H9 (cell line): ENCODE data around the gene MND1. TPM values are rescaled to one million over a fixed set of nuclear protein-coding genes. Genes with fewer than 3 reads are reported as not detected.

Experiments used
- DNase-seq: peaks from one replicate; pipeline ENCODE4 v3.0.0-alpha.2; 2017
- H2AFZ ChIP-seq: one replicate; pipeline ENCODE4 v1.6.1; 2013; ENCODE audit warnings: mild to moderate bottlenecking, low read length, control low read depth, moderate library complexity
- H2AK5ac ChIP-seq: 2 replicates; pipeline ENCODE4 v1.6.1; 2013; ENCODE audit warnings: low read length, control low read depth, mixed read lengths; ENCODE audit not compliant: insufficient read length
- H2BK120ac ChIP-seq: one replicate; pipeline ENCODE4 v1.6.1; 2013; ENCODE audit warnings: low read depth, mild to moderate bottlenecking, low read length, control low read depth, inconsistent platforms; ENCODE audit not compliant: poor library complexity, severe bottlenecking
- H2BK12ac ChIP-seq: 2 replicates; pipeline ENCODE4 v1.6.1; 2013; ENCODE audit warnings: low read length, control low read depth, mixed read lengths, low read depth; ENCODE audit not compliant: insufficient read length
- H2BK15ac ChIP-seq: 2 replicates; pipeline ENCODE4 v1.6.1; 2013; ENCODE audit warnings: low read depth, low read length, control low read depth
- H2BK20ac ChIP-seq: one replicate; pipeline ENCODE4 v1.6.1; 2013; ENCODE audit warnings: low read depth, mild to moderate bottlenecking, low read length, control low read depth, inconsistent platforms; ENCODE audit not compliant: poor library complexity, severe bottlenecking
- H2BK5ac ChIP-seq: 2 replicates; pipeline ENCODE4 v1.6.1; 2013; ENCODE audit warnings: low read length, control low read depth, mixed read lengths; ENCODE audit not compliant: insufficient read length
- H3K14ac ChIP-seq: 2 replicates; pipeline ENCODE4 v1.6.1; 2013; ENCODE audit warnings: low read length, control low read depth; ENCODE audit not compliant: insufficient read depth
- H3K18ac ChIP-seq: 2 replicates; pipeline ENCODE4 v1.6.1; 2013; ENCODE audit warnings: low read depth, mild to moderate bottlenecking, mixed read lengths, low read length, control low read depth; ENCODE audit not compliant: insufficient read length
- H3K23ac ChIP-seq: 2 replicates; pipeline ENCODE4 v1.6.1; 2013; ENCODE audit warnings: low read length, control low read depth, mixed read lengths, low read depth; ENCODE audit not compliant: insufficient read length
- H3K23me2 ChIP-seq: 2 replicates; pipeline ENCODE4 v1.6.1; 2013; ENCODE audit warnings: low read depth, mild to moderate bottlenecking, mixed read lengths, low read length, control low read depth; ENCODE audit not compliant: insufficient read length, poor library complexity, severe bottlenecking
- H3K27ac ChIP-seq: 2 replicates; pipeline ENCODE4 v1.5.1; 2013; ENCODE audit warnings: low read length, control low read depth, mixed read lengths, low read depth; ENCODE audit not compliant: insufficient read length
- H3K27me3 ChIP-seq: 2 replicates; pipeline ENCODE4 v1.6.1; 2013; ENCODE audit warnings: low read length, control low read depth, inconsistent platforms; ENCODE audit not compliant: insufficient read depth
- H3K4ac ChIP-seq: 2 replicates; pipeline ENCODE4 v1.6.1; 2013; ENCODE audit warnings: low read depth, mild to moderate bottlenecking, control low read depth, inconsistent platforms, low read length, moderate library complexity
- H3K4me1 ChIP-seq: 2 replicates; pipeline ENCODE4 v1.6.1; 2013; ENCODE audit warnings: low read length, control low read depth, inconsistent platforms; ENCODE audit not compliant: insufficient read depth
- H3K4me2 ChIP-seq: 2 replicates; pipeline ENCODE4 v1.6.1; 2013; ENCODE audit warnings: low read length, control low read depth, mixed read lengths; ENCODE audit not compliant: insufficient read length, insufficient read depth
- H3K56ac ChIP-seq: 2 replicates; pipeline ENCODE4 v1.6.1; 2013; ENCODE audit warnings: low read depth, mild to moderate bottlenecking, mixed read lengths, low read length, control low read depth; ENCODE audit not compliant: insufficient read length
- H3K79me1 ChIP-seq: 2 replicates; pipeline ENCODE4 v1.6.1; 2013; ENCODE audit warnings: low read depth, mild to moderate bottlenecking, moderate library complexity, low read length, control low read depth, inconsistent platforms; ENCODE audit not compliant: insufficient read depth, poor library complexity, severe bottlenecking
- H3K79me2 ChIP-seq: 2 replicates; pipeline ENCODE4 v1.6.1; 2013; ENCODE audit warnings: low read length, control low read depth, inconsistent platforms; ENCODE audit not compliant: insufficient read depth
- H3K9ac ChIP-seq: 2 replicates; pipeline ENCODE4 v1.6.1; 2013; ENCODE audit warnings: low read length, control low read depth, mixed read lengths; ENCODE audit not compliant: insufficient read length; ENCODE audit errors: extremely low read depth
- H3K9me3 ChIP-seq: one replicate; pipeline ENCODE4 v1.6.1; 2013; ENCODE audit warnings: low read depth, low read length, inconsistent platforms; ENCODE audit not compliant: control insufficient read depth
- H3T11ph ChIP-seq: one replicate; pipeline ENCODE4 v1.6.1; 2013; ENCODE audit warnings: mild to moderate bottlenecking, low read length, control low read depth, inconsistent platforms
- H4K20me1 ChIP-seq: one replicate; pipeline ENCODE4 v1.6.1; 2013; ENCODE audit not compliant: control insufficient read depth, insufficient read length, insufficient read depth
- H4K5ac ChIP-seq: 2 replicates; pipeline ENCODE4 v1.6.1; 2013; ENCODE audit warnings: low read depth, mild to moderate bottlenecking, mixed read lengths, low read length, control low read depth; ENCODE audit not compliant: insufficient read length
- H4K8ac ChIP-seq: replicated peaks from 2 replicates; pipeline ENCODE4 v1.6.1; 2013; ENCODE audit warnings: low read length, control low read depth, mixed read lengths, low read depth; ENCODE audit not compliant: insufficient read length
- H4K91ac ChIP-seq: 2 replicates; pipeline ENCODE4 v1.6.1; 2013; ENCODE audit warnings: low read depth, mild to moderate bottlenecking, moderate library complexity, mixed read lengths, low read length, control low read depth; ENCODE audit not compliant: insufficient read length
- H3K27ac Mint-ChIP-seq, 3 experiments: 2 replicates in 2 of 3; 3 replicates in 1 of 3; pipeline ENCODE4 v1.8.0; 2020 to 2021; ENCODE audit warnings: mixed read lengths in 3 of 3, mild to moderate bottlenecking in 1 of 3, moderate library complexity in 1 of 3
- H3K27me3 Mint-ChIP-seq: 2 replicates; pipeline ENCODE4 v1.8.0; 2021; ENCODE audit warnings: low read depth, mild to moderate bottlenecking, moderate library complexity, mixed read lengths
- H3K36me3 Mint-ChIP-seq, 3 experiments: 2 replicates in 2 of 3; 3 replicates in 1 of 3; pipeline ENCODE4 v1.8.0; 2020 to 2021; ENCODE audit warnings: low read depth in 3 of 3, mixed read lengths in 3 of 3; ENCODE audit not compliant: insufficient read depth in 1 of 3
- H3K4me1 Mint-ChIP-seq, 2 experiments: 2 replicates each; pipeline ENCODE4 v1.8.0; 2020; ENCODE audit warnings: mixed read lengths in 2 of 2
- H3K4me3 Mint-ChIP-seq, 2 experiments: 2 replicates in 1 of 2; 3 replicates in 1 of 2; pipeline ENCODE4 v1.8.0; 2020 to 2021; ENCODE audit warnings: mild to moderate bottlenecking in 2 of 2, mixed read lengths in 2 of 2, moderate library complexity in 1 of 2
- H3K9me3 Mint-ChIP-seq, 2 experiments: 2 replicates in 1 of 2; 3 replicates in 1 of 2; pipeline ENCODE4 v1.8.0; 2020; ENCODE audit warnings: mild to moderate bottlenecking in 2 of 2, mixed read lengths in 2 of 2, moderate library complexity in 1 of 2
- CTCF ChIP-seq: fragments of 200-600 bp; sonication (generic); conservative IDR thresholded peaks from 3 replicates; pipeline ENCODE4 v1.8.0; 2021; ENCODE audit warnings: antibody characterized with exemption, mild to moderate bottlenecking
- whole genome bisulfite sequencing: extraction: QIAGEN DNeasy Blood & Tissue Kit; methylation state at CpG from one replicate; pipeline ENCODE4 v1.1.7; 2013; ENCODE audit warnings: missing lambda C conversion rate, low lambda C conversion rate, mixed read lengths; ENCODE audit not compliant: insufficient read length; ENCODE audit errors: extremely low coverage; 5-methylcytosine and 5-hydroxymethylcytosine counted together
- total RNA-seq: library from RNA; stranded (reverse); gene quantifications from 2 replicates; pipeline ENCODE4 v1.2.1, GENCODE V29; 2021

The MND1 gene
- total RNA-seq, 1 experiment from 2014 or later: 21.0 TPM

GRCh38 chr4:153322791-153323190 is 21.7 kb upstream of the MND1 start:
- Histone ChIP-seq H3K9me3 (no peaks in the 10 kb centered on the region), H3K4ac (no peak overlapping the region), H2AFZ (no peak overlapping the region), H2BK5ac (no peak overlapping the region), H3K18ac (no peak overlapping the region), H3K23ac (no peak overlapping the region), H3K27ac (no peak overlapping the region), H3K14ac (no peak overlapping the region), H4K91ac (no peak overlapping the region), H3K9ac (no peak overlapping the region), H2BK20ac (no peak overlapping the region), H2BK120ac (no peak overlapping the region), H3K4me1 (no peaks in the 10 kb centered on the region), H3K27me3 (no peaks in the 10 kb centered on the region), H3K56ac (no peak overlapping the region), H3K23me2 (no peaks in the 10 kb centered on the region), H4K20me1 (no peaks in the 10 kb centered on the region), H4K5ac (no peak overlapping the region), H2BK12ac (no peak overlapping the region), H2BK15ac (no peak overlapping the region), H2AK5ac (no peak overlapping the region), H3K4me2 (no peak overlapping the region), H3T11ph (no peak overlapping the region), H4K8ac (no peak overlapping the region), H3K79me2 (no peaks in the 10 kb centered on the region), H3K79me1 (no peaks in the 10 kb centered on the region)
- Mint-ChIP-seq H3K9me3 (no peaks in the 10 kb centered on the region), H3K27ac (0 out of 7 replicates have a peak overlapping the region, but pooled peaks of 1 of the 3 experiments have one; percentile 14), H3K36me3 (peaks cover 11 to 33% (median 16%) of the 10 kb centered on the region in 3 experiments; a peak in 6 of 7 replicates), H3K27me3 (no peaks in the 10 kb centered on the region), H3K4me1 (no peaks in the 10 kb centered on the region), H3K4me3 (no peak overlapping the region)
- no peak for DNase-seq
- no CpG with 5 or more reads among the region's 6 CpGs for WGBS
- no peak for TF ChIP-seq CTCF
